GM18526 (cell line): Measurements from ENCODE around the gene C13orf46.

ENCODE experiments used
- POLR2A ChIP-seq: IDR thresholded peaks from 3 replicates; pipeline ENCODE4 v1.6.1; 2011; ENCODE audit not compliant: insufficient read length; ENCODE audit errors: extremely low read depth

The C13orf46 gene

GRCh38 chr13:113973218-113974164 is at the start of gene C13orf46:
C13orf46 (minus strand) TSS chr13:113974076; CDS start chr13:113973997, 79 bp downstream.
- TF ChIP-seq POLR2A, result no peak

- TF ChIP-seq POLR2A, result no peak
Observed at GRCh38 chr13:114022876-114023275, 49.0 kb upstream of the C13orf46 start.

GRCh38 chr13:114022309-114022669 is 48.4 kb upstream of the C13orf46 start:
- no peak for TF ChIP-seq POLR2A

GRCh38 chr13:114021464-114022308 is 47.8 kb upstream of the C13orf46 start:
- no peak for TF ChIP-seq POLR2A

- TF ChIP-seq POLR2A, result no peak
Observed at GRCh38 chr13:114020750-114021463, 47.0 kb upstream of the C13orf46 start.

GRCh38 chr13:114019367-114019766 is 45.5 kb upstream of the C13orf46 start:
- no peak for TF ChIP-seq POLR2A

- no peak for TF ChIP-seq POLR2A
Observed at GRCh38 chr13:114018461-114019055, 44.7 kb upstream of the C13orf46 start.

- TF ChIP-seq POLR2A, result no peak
Observed at GRCh38 chr13:114017966-114018365, 44.1 kb upstream of the C13orf46 start.

GRCh38 chr13:114017028-114017630 is 43.3 kb upstream of the C13orf46 start:
- no peak for TF ChIP-seq POLR2A

GRCh38 chr13:114016321-114017027 is 42.6 kb upstream of the C13orf46 start:
- TF ChIP-seq POLR2A, result no peak

GRCh38 chr13:114015969-114016295 is 42.1 kb upstream of the C13orf46 start:
- no peak for TF ChIP-seq POLR2A

- TF ChIP-seq POLR2A, result no peak
Observed at GRCh38 chr13:114015111-114015968, 41.5 kb upstream of the C13orf46 start.
